Measurements from ENCODE around the gene CCDC106.

Gene CCDC106

DNA sequence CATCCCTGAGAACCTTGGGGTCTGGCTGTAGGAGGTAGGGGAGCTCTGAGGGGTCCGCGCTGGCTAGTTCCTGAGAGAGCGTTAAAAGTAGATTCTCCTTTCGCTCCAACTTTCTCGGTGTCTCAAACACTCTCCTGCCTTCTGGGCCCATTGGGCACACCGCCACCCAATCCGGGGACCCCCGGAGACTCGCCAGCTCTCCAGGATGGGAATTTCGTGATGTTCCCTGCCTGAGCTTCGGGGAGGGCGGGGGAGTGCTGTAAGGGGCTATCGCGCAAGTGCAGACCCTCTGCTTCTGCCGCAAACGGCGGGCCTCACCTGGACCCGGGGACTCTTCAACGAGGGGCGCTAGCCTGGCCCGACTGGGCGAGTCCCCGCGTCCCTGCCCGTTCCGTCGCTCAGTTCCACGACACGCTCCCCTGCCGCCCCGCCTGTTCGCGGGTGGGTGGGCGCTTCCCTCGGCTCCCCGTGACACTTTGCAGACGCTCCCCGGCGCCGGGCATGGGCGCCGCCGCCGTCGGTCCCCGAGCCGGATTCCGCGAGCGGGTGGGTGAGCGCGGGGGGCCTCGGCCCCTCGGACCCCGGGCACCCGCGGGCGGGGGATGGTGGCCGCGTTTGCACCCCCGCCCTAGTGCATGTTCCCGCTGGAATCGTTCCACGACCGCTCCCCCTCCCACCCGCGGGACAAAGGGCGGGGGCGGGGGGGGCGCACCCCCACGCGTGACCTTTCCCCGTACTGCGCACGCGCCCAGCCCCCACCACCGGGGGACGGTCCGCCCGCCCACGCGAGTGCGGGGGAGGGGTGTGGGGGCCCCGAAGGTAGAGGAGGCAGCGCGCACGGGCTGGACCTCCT is at the start of gene CCDC106:
TSS of gene CCDC106 (plus strand) at position 481 of the 853 bp plus-strand sequence. CDS start 835 bp downstream, outside the sequence.
- DNase-seq, result peak; percentile 93

DNA sequence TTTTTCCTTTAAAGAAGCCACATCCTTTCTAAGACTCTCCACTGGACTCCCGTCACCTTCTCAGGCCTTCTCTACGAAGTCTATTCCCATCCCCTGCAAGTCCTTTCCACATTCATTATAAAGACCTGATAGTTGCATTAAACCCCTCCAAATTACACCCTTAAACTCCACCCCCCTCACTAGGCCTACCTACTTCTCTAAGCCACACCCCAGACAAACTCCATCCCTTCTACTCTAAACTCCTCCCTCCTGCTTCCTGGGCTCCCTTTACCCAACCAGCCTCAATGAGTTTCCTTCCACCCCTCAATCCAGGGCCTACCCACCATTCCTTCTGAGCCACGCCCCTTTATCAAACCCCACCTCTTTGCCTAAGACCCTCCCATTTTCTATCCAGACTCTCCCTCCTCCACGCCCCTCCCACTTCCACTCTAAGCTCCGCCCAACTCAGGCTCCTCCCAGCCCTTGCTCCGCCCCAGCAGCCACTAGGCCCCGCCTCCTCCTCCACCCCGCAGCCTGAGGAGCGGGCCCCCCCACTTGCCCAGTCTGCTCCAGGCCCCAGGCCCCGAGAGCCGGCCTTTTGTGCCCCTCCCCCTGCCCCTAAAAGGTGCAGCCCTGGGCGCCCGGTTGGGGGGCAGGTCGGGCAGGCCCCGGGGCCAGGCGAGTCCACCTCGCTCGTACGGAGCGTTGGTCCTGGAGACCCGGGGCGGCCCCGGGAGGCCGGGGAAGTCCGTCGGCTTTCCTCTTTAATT is 49.1 kb upstream of the CCDC106 start:
- peak; percentile 99 for DNase-seq

DNA sequence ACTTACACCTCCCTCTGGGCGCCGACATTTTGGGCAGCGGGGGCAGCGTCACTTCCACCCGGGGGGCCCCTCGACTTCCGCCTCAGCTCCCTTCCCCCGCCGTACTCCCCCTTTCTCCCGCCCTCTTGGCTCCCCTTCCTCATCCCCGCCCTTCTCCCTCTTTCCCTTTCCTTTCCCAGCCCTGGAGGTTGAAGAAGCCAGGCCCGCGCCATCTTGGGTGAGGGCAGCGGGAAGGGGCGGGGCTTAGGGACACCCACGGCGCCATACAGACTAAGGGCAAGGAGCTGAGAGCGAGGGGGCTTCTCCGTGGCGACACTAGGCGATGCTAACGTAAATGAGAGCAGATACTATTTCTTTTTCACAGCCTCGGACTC is 48.6 kb upstream of the CCDC106 start, which contains the start of gene FIZ1:
TSS of gene FIZ1 (minus strand) at position 50 of the 374 bp plus-strand sequence. CDS start 1,652 bp downstream, outside the sequence.
- peak; percentile 100 for DNase-seq

- peak; percentile 100 for DNase-seq
Observed at GRCh38 chr19:55599842-55600661, 48.0 kb upstream of the CCDC106 start, which contains the start of gene ZNF524. TSS of gene ZNF524 (plus strand) at chr19:55600288. CDS start at chr19:55602113, 1,825 bp downstream.

GRCh38 chr19:55600662-55601028 is 47.4 kb upstream of the CCDC106 start:
- DNase-seq, result no peak

GRCh38 chr19:55601084-55601483 is 46.9 kb upstream of the CCDC106 start:
- no peak for DNase-seq

- DNase-seq, result no peak
Observed at GRCh38 chr19:55602104-55603001, 45.7 kb upstream of the CCDC106 start.

GRCh38 chr19:55603115-55603514 is 44.9 kb upstream of the CCDC106 start:
- no peak for DNase-seq

- no peak for DNase-seq
Observed at GRCh38 chr19:55603581-55604292, 44.3 kb upstream of the CCDC106 start.

GRCh38 chr19:55605207-55605636 is 42.8 kb upstream of the CCDC106 start:
- DNase-seq, result peak; percentile 96

- DNase-seq, result peak; percentile 78
Observed at GRCh38 chr19:55605637-55606470, 42.2 kb upstream of the CCDC106 start, which contains the start of gene ZNF865. TSS of gene ZNF865 (plus strand) at chr19:55605647. CDS start at chr19:55613619, 7,972 bp downstream.

GRCh38 chr19:55606471-55606787 is 41.6 kb upstream of the CCDC106 start:
- DNase-seq, result no peak

DNA sequence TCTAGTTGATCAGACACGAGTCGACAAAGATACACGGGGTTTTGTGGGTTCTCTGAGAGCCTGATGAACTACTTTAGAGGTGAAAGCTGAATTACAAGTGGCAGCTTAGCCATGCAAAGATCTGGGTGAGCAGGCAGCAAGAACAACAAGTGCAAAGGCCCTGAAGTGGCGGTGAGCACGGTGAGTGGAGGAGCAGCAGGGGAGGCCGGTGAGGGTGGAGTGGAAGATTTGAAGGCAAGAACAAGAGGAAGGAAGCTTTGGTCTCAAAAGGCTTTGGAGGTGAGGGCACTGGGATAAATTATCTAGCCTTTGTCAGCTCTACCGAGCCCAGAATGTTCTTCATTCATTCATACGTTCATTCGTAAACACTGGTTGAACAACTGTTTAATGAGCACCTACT is 41.2 kb upstream of the CCDC106 start:
- no peak for DNase-seq

- no peak for DNase-seq
Observed at GRCh38 chr19:55609326-55609725, 38.7 kb upstream of the CCDC106 start.

- no peak for DNase-seq
Observed at GRCh38 chr19:55611300-55611982, 36.6 kb upstream of the CCDC106 start.

- no peak for DNase-seq
Observed at GRCh38 chr19:55611983-55612645, 35.9 kb upstream of the CCDC106 start.

- no peak for DNase-seq
Observed at GRCh38 chr19:55613396-55613795, 34.6 kb upstream of the CCDC106 start.

GRCh38 chr19:55613930-55614710 is 33.9 kb upstream of the CCDC106 start:
- no peak for DNase-seq
